Measurements from ENCODE around the gene MT1A. TPM values are rescaled to one million over a fixed set of nuclear protein-coding genes. Genes with fewer than 3 reads are reported as not detected.

The MT1A gene
- total RNA-seq, 1 donor from 2014 or later: not detected

DNA sequence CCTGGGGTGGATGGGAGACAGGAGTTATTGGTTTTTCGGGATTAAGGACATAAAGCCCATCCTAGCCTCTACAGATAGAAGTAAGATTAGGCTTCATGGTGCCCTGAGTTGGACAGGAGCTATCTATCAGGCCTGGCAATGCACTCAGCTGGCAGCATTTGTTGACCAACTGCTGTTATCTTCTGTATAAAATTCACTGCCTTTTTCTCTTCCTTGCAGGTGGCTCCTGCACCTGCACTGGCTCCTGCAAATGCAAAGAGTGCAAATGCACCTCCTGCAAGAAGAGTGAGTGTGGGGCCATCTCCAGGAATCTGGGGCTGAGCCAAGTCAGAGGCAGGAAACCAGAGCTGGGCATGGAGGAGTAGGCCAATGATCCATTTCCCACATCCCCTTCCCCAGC is 579 bp downstream of the MT1A start:
- Mint-ChIP-seq H3K4me1 (peaks cover 6% of the 10 kb centered on the region), H3K27ac (ENCODE audit: unreplicated experiment) (no peak overlapping the region), H3K9me3 (no peaks in the 10 kb centered on the region), H3K36me3 (ENCODE audit: low read depth) (no peaks in the 10 kb centered on the region), H3K27me3 (ENCODE audit: low read depth) (peaks cover 99% of the 10 kb centered on the region), H3K4me3 (no peak overlapping the region)
- no peak for TF ChIP-seq CTCF (conservative IDR thresholded peaks at IDR 0.05)
- no peak for DNase-seq (ENCODE audit: low read depth, low spot score)

DNA sequence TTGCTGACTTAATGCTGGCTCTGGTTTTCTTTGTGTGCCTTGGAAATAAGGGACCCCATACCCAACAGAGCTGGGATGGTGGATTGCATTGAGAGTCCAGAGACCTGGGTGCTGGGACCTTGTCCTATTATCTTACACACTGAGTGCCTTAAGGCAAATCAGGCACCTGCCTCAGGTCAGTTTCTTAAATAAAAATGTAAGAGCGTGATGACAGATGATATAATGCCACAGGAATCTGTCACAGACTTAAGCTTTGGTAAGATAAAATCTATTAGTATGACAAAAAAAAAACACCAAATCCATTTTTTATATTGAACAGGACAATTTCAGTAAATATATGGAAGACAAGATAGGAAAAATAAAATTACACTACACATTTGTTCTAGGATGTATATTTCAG is 1.6 kb downstream of the MT1A start:
- Mint-ChIP-seq H3K36me3 (ENCODE audit: low read depth) (no peaks in the 10 kb centered on the region), H3K27ac (ENCODE audit: unreplicated experiment) (no peak overlapping the region), H3K4me1 (peaks cover 6% of the 10 kb centered on the region), H3K27me3 (ENCODE audit: low read depth) (peaks cover 99% of the 10 kb centered on the region), H3K9me3 (no peaks in the 10 kb centered on the region), H3K4me3 (no peak overlapping the region)
- TF ChIP-seq CTCF (conservative IDR thresholded peaks at IDR 0.05): no peak
- no peak for DNase-seq (ENCODE audit: low read depth, low spot score)

DNA sequence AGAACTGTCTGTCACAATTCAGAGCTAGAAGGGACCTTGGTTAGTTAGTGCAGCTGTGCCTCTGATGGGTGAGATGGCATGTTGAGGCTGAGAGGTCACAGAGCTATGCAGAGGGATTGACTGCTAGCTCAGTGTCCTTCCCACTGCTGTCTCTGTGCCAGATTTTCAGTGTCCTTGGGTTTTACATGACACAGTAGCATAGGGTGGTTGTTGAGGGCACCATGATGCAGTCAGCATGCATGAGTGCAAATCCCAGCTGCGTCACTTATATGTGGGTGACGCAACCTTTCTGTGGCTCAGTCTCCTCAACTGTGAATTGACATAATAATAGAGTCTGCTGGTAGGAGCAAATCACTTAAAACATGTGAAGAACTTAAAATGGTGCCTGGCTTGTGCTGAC is 2.7 kb downstream of the MT1A start:
- no peaks in the 10 kb centered on the region for H3K36me3 Mint-ChIP-seq (ENCODE audit: low read depth)
- DNase-seq (ENCODE audit: low read depth, low spot score): no peak
- peaks cover 100% of the 10 kb centered on the region for H3K27me3 Mint-ChIP-seq (ENCODE audit: low read depth)
- peaks cover 6% of the 10 kb centered on the region for H3K4me1 Mint-ChIP-seq
- no peak overlapping the region for H3K4me3 Mint-ChIP-seq
- no peak overlapping the region for H3K27ac Mint-ChIP-seq (ENCODE audit: unreplicated experiment)
- no peak for TF ChIP-seq CTCF (conservative IDR thresholded peaks at IDR 0.05)
- no peaks in the 10 kb centered on the region for H3K9me3 Mint-ChIP-seq

GRCh38 chr16:56643080-56643778 is 4.8 kb downstream of the MT1A start:
- no peak overlapping the region for H3K4me3 Mint-ChIP-seq

GRCh38 chr16:56643833-56644232 is 5.4 kb downstream of the MT1A start:
- peaks cover 99% of the 10 kb centered on the region for H3K27me3 Mint-ChIP-seq (ENCODE audit: low read depth)
- no peaks in the 10 kb centered on the region for H3K9me3 Mint-ChIP-seq
- TF ChIP-seq CTCF (conservative IDR thresholded peaks at IDR 0.05): peak; percentile 2
- no peak for DNase-seq (ENCODE audit: low read depth, low spot score)
- no peak overlapping the region for H3K27ac Mint-ChIP-seq (ENCODE audit: unreplicated experiment)
- H3K36me3 Mint-ChIP-seq (ENCODE audit: low read depth): no peaks in the 10 kb centered on the region
- no peak overlapping the region for H3K4me3 Mint-ChIP-seq
- no peaks in the 10 kb centered on the region for H3K4me1 Mint-ChIP-seq

More at GRCh38 chr16:56643080-56643778, 4.8 kb downstream of the MT1A start:
- DNase-seq (ENCODE audit: low read depth, low spot score): no peak
- H3K27me3 Mint-ChIP-seq (ENCODE audit: low read depth): peaks cover 99% of the 10 kb centered on the region
- no peak overlapping the region for H3K27ac Mint-ChIP-seq (ENCODE audit: unreplicated experiment)
- H3K36me3 Mint-ChIP-seq (ENCODE audit: low read depth): no peaks in the 10 kb centered on the region
- no peaks in the 10 kb centered on the region for H3K4me1 Mint-ChIP-seq
- H3K9me3 Mint-ChIP-seq: no peaks in the 10 kb centered on the region
- peak; percentile 35 for TF ChIP-seq CTCF (conservative IDR thresholded peaks at IDR 0.05)
